ENCODE data around the gene GNAZ. TPM values are rescaled to one million over a fixed set of nuclear protein-coding genes. Genes with fewer than 3 reads are reported as not detected.

GNAZ gene
- total RNA-seq, 1 donor = 1.3 TPM

- no peak for TF ChIP-seq CTCF (IDR thresholded peaks at IDR 0.05; ENCODE audit: insufficient read depth, low read length)
- peak; percentile 11 for DNase-seq (ENCODE audit: low read depth)
Observed at GRCh38 chr22:23036684-23037428, 33.5 kb upstream of the GNAZ start.

GRCh38 chr22:23037429-23038333 is 32.6 kb upstream of the GNAZ start:
- H3K4me3 ChIP-seq (ENCODE audit: low read depth, low read length) = no peak overlapping the region
- no peak for TF ChIP-seq CTCF (IDR thresholded peaks at IDR 0.05; ENCODE audit: insufficient read depth, low read length)
- no peak for DNase-seq (ENCODE audit: low read depth)

More at GRCh38 chr22:23036684-23037428, 33.5 kb upstream of the GNAZ start:
- H3K4me3 ChIP-seq (ENCODE audit: low read depth, low read length) = no peak overlapping the region

- DNase-seq (ENCODE audit: low read depth) = no peak
- no peak overlapping the region for H3K4me3 ChIP-seq (ENCODE audit: low read depth, low read length)
- no peak for TF ChIP-seq CTCF (IDR thresholded peaks at IDR 0.05; ENCODE audit: insufficient read depth, low read length)
Observed at GRCh38 chr22:23038334-23038642, 32.0 kb upstream of the GNAZ start.

GRCh38 chr22:23038902-23039301 is 31.4 kb upstream of the GNAZ start:
- no peak for DNase-seq (ENCODE audit: low read depth)
- H3K4me3 ChIP-seq (ENCODE audit: low read depth, low read length) = no peak overlapping the region
- no peak for TF ChIP-seq CTCF (IDR thresholded peaks at IDR 0.05; ENCODE audit: insufficient read depth, low read length)

- no peak for DNase-seq (ENCODE audit: low read depth)
- no peak overlapping the region for H3K4me3 ChIP-seq (ENCODE audit: low read depth, low read length)
- TF ChIP-seq CTCF (IDR thresholded peaks at IDR 0.05; ENCODE audit: insufficient read depth, low read length) = no peak
Observed at GRCh38 chr22:23042179-23042578, 28.1 kb upstream of the GNAZ start.

GRCh38 chr22:23044570-23044969 is 25.7 kb upstream of the GNAZ start:
- no peak overlapping the region for H3K4me3 ChIP-seq (ENCODE audit: low read depth, low read length)
- no peak for TF ChIP-seq CTCF (IDR thresholded peaks at IDR 0.05; ENCODE audit: insufficient read depth, low read length)
- DNase-seq (ENCODE audit: low read depth) = no peak

Data from fibroblast of the aortic adventitia (primary cell).